Upper lobe of left lung (tissue), 6 donors: ENCODE measurements around the gene FRAT1. TPM values are rescaled to one million over a fixed set of nuclear protein-coding genes. Genes with fewer than 3 reads are reported as not detected.

Experiments
- ATAC-seq, 2 donors: fragments of 200-7000 bp; cut with Tn5 transposase; one replicate each; pipeline ENCODE4 v1.9.1; 2022; ENCODE audit warnings: mild to moderate bottlenecking in 2 of 2, moderate library complexity in 2 of 2; ENCODE audit not compliant: low FRiP score in 2 of 2
- DNase-seq, 2 donors: peaks; one replicate each; pipeline ENCODE4 v3.0.0-alpha.2; 2019 to 2020
- H3K27ac ChIP-seq, 4 donors: fragments of 200-600 bp; sonication (generic); one replicate each; pipeline ENCODE4 v1.5.1; 2016 to 2019
- H3K27me3 ChIP-seq, 4 donors: fragments of 200-600 bp; sonication (generic); one replicate each; pipeline ENCODE4 v1.5.1; 2017 to 2019
- H3K36me3 ChIP-seq, 4 donors: fragments of 200-600 bp; sonication (generic); one replicate each; pipeline ENCODE4 v1.5.1; 2016 to 2019
- H3K4me1 ChIP-seq, 4 donors: fragments of 200-600 bp; sonication (generic); one replicate each; pipeline ENCODE4 v1.5.1; 2018 to 2019
- H3K4me3 ChIP-seq, 4 donors: fragments of 200-600 bp; sonication (generic); one replicate each; pipeline ENCODE4 v1.5.1; 2017 to 2019; ENCODE audit warnings: mild to moderate bottlenecking in 2 of 4, moderate library complexity in 1 of 4
- H3K9me3 ChIP-seq, 4 donors: fragments of 200-600 bp; sonication (generic); one replicate each; pipeline ENCODE4 v1.5.1; 2018 to 2019
- CTCF ChIP-seq, 6 experiments: fragments of 450-650 bp in 4 of 6; fragments of 200-600 bp in 2 of 6; sonication (generic) in 2 of 6; IDR thresholded peaks; one replicate each; pipeline ENCODE4 v1.5.1; 2016 to 2019; ENCODE audit warnings: antibody characterized with exemption in 6 of 6
- EP300 ChIP-seq, 4 donors: sonication (generic); formaldehyde crosslinking; IDR thresholded peaks; one replicate each; pipeline ENCODE4 v1.5.1; 2017; ENCODE audit warnings: antibody characterized with exemption in 4 of 4, control low read depth in 2 of 4
- POLR2A ChIP-seq, 4 donors: fragments of 450-650 bp; IDR thresholded peaks; one replicate each; pipeline ENCODE4 v1.5.1; 2016 to 2017; ENCODE audit warnings: antibody characterized with exemption in 4 of 4, mild to moderate bottlenecking in 2 of 4
- POLR2AphosphoS5 ChIP-seq, 2 donors: sonication (generic); formaldehyde crosslinking; IDR thresholded peaks; one replicate each; pipeline ENCODE4 v1.5.1; 2017; ENCODE audit warnings: antibody characterized with exemption in 2 of 2
- WGBS, 2 donors: methylation state at CpG; one replicate each; pipeline ENCODE4 v1.1.5; 2017 to 2018; 5-methylcytosine and 5-hydroxymethylcytosine counted together
- total RNA-seq, 6 donors: library from RNA; depleted of rRNA in 4 of 6; stranded (reverse); fragments of >200 nt in 4 of 6; gene quantifications; one replicate each; pipeline versions ENCODE4 v1.1.0 to v1.2.1, GENCODE V29; 2016 to 2021
- donor health status: DM: no; HTN: no; CAD: no; lungs with moderate emphysema.
- donor health status: DM: no; HTN: yes; CAD: no; lungs with severe emphysema.

FRAT1 gene
- total RNA-seq, 6 donors from 2014 or later = 8.9 to 20.2 (median 15.4) TPM

- 86 to 87% methylated on average over 9 of the region's 9 CpGs for WGBS, 2 donors
- TF ChIP-seq POLR2A (IDR thresholded peaks at IDR 0.05) (no peak), POLR2AphosphoS5 (IDR thresholded peaks at IDR 0.05) (no peak), EP300 (IDR thresholded peaks at IDR 0.05) (no peak), CTCF (IDR thresholded peaks at IDR 0.05) (no peak)
- DNase-seq (no peak), ATAC-seq (no peak)
- peaks cover 0 to 10% (median 2%) of the 10 kb centered on the region in 4 donors for H3K36me3 ChIP-seq
- H3K27me3 ChIP-seq = no peaks in the 10 kb centered on the region
- H3K9me3 ChIP-seq = no peaks in the 10 kb centered on the region
- no peak overlapping the region for H3K27ac ChIP-seq
- H3K4me1 ChIP-seq = peaks cover 25 to 49% (median 29%) of the 10 kb centered on the region in 4 donors
- no peak overlapping the region for H3K4me3 ChIP-seq
Observed at GRCh38 chr10:97325754-97326153, 6.7 kb downstream of the FRAT1 start.

DNA sequence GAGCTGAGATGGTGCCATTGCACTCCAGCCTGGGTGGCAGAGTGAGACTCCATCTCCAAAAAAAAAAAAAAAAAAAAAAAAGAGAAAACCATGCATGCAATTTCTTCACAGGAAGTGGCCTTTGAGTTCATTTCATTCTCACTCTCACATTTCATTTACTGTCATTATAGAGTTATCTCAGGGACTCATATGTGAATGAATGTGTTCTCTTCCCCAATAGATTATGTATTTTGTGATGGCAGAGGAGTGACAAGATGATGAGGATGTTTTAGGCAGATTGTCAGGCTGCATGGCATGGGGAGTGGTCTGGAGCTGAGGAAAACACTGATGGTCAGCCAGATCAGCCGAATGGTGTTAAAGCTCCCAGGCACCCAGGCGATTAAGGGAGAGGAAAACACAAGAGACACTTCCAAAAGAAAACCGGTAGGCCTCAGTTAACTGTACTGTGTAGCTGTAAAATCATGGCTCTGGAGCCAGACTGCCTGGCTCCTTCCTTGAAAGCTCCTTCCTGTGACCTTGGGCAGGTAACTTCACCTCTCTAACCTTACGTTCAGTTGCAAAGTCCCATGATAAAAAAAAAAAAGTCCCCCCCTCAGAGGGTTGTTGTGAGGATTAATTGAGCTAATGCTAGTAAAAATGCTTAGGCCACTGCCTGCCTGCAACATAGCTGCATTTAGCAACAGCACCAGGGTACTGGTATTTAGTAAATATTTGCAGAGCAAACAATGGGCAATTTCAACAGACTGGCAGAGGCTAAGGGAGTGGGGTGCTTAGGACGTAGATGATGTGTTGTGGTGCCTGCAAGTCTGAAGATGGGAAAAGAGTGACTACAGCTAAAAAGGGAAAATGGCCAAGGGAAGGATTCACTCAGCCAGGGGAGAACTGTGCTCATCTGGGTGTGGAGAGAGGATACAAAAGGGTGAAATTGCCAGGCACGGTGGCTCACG lies 8.6 kb downstream of the FRAT1 start:
- WGBS, 2 donors = 54 to 61% methylated on average over 7 of the region's 7 CpGs
- no peaks in the 10 kb centered on the region for H3K9me3 ChIP-seq
- TF ChIP-seq CTCF (IDR thresholded peaks at IDR 0.05) (no peak), EP300 (IDR thresholded peaks at IDR 0.05) (peak in 1 of 4 donors; percentile 48), POLR2AphosphoS5 (IDR thresholded peaks at IDR 0.05) (peak in 1 of 2 donors; percentile 37), POLR2A (IDR thresholded peaks at IDR 0.05) (no peak)
- H3K4me3 ChIP-seq = no peak overlapping the region
- ATAC-seq = peak; percentile 36 to 80
- H3K4me1 ChIP-seq = peaks cover 26 to 51% (median 29%) of the 10 kb centered on the region in 4 donors
- peak in 1 of 2 donors; percentile 48 for DNase-seq
- peak overlapping the region; percentile 51 to 72 (median 57) for H3K27ac ChIP-seq
- H3K36me3 ChIP-seq = peaks cover 0 to 10% (median 2%) of the 10 kb centered on the region in 4 donors
- no peaks in the 10 kb centered on the region for H3K27me3 ChIP-seq

GRCh38 chr10:97328646-97329453 lies 9.8 kb downstream of the FRAT1 start:
- H3K27me3 ChIP-seq = no peaks in the 10 kb centered on the region
- H3K4me1 ChIP-seq = peaks cover 26 to 62% (median 34%) of the 10 kb centered on the region in 4 donors
- no peak overlapping the region for H3K4me3 ChIP-seq
- peaks cover 0 to 10% (median 2%) of the 10 kb centered on the region in 4 donors for H3K36me3 ChIP-seq
- no peak for DNase-seq
- 80 to 86% methylated on average over 3 of the region's 3 CpGs for WGBS, 2 donors
- no peak for TF ChIP-seq POLR2AphosphoS5 (IDR thresholded peaks at IDR 0.05)
- peak overlapping the region; percentile 14 to 72 (median 54) for H3K27ac ChIP-seq
- ATAC-seq = no peak
- no peaks in the 10 kb centered on the region for H3K9me3 ChIP-seq

DNA sequence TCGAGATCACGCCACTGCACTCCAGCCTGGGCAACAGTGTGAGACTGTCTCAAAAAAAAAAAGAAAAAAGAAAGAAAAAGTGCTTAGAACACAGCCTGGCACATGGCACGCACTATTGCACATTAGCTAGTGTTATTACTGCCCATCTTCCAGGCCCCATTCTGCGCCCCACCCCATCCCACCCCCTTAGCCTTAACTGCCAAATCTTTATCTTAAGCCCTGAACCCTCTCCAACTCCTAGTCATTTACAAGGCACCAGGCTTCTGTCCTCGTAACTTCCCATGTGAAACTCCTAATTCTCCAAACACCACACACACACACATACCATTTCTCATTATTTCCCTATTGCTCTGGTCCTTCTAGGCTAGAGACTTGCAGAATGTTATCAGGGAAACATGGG lies 10.7 kb downstream of the FRAT1 start:
- H3K4me1 ChIP-seq = peaks cover 26 to 62% (median 34%) of the 10 kb centered on the region in 4 donors
- TF ChIP-seq POLR2AphosphoS5 (IDR thresholded peaks at IDR 0.05) (no peak), POLR2A (IDR thresholded peaks at IDR 0.05) (no peak), CTCF (IDR thresholded peaks at IDR 0.05) (no peak), EP300 (IDR thresholded peaks at IDR 0.05) (no peak)
- 80 to 90% methylated on average over 5 of the region's 5 CpGs for WGBS, 2 donors
- no peaks in the 10 kb centered on the region for H3K9me3 ChIP-seq
- DNase-seq (no peak), ATAC-seq (no peak)
- no peaks in the 10 kb centered on the region for H3K27me3 ChIP-seq
- no peak overlapping the region for H3K4me3 ChIP-seq
- H3K27ac ChIP-seq = peak overlapping the region in 2 of 4 donors; percentile 4 to 8
- H3K36me3 ChIP-seq = peaks cover 0 to 10% (median 2%) of the 10 kb centered on the region in 4 donors
